ENCODE measurements around the gene MAB21L4. TPM values are rescaled to one million over a fixed set of nuclear protein-coding genes. Genes with fewer than 3 reads are reported as not detected.

Gene MAB21L4
- total RNA-seq, 2 donors from 2014 or later: 6.1 to 22.2 TPM

DNA sequence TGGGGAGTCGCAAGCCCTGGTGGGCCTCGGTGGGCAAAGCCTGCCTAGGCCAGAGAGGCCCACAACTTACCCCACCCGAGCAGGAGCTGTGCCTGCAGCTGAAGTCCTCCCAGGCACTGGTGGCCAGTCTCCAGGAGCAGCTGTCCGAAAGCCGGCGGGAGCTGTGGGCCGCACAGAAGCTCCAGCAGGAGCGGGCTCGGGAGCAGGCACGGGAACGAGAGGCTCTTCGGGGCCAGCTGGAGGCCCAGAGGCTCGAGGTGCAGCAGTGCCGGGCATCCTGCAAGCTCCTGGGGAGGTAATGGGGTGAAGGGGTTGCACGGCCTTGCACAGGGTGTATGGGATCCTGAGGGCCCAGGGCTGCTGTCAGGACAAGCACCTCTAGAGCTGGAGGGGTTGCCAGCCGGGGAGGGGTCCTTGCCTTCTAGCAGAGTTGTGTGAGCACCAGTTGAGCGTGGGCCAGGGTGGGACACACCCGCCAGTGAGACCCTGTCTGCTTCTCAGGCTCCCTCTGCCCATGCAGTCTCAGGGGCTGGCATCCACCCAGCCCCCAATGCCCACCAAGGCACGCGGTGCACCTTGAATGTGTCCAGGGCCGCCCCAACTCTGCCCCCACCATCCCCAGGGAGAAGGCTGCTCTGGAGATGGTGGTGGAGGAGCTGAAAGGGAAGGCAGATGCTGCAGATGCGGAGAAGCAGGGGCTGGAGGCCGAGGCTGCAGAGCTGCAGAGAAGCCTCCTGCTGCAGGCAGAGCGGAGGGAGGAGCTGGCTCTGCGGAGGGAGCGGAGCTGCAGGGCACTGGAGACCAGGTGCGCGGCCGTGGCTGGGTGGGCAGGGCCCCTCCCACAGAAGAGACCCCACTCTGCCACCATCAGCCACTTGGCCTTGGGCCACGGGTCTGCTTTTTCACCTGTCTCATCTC, 37.4 kb upstream of the MAB21L4 start:
- Histone ChIP-seq H3K4me3 (no peak overlapping the region), H3K27ac (no peak overlapping the region), H3K27me3 (no peaks in the 10 kb centered on the region), H3K9me3 (no peaks in the 10 kb centered on the region), H3K36me3 (no peaks in the 10 kb centered on the region), H3K9ac (ENCODE audit: low read depth in 2 of 2, low read length in 2 of 2) (no peak overlapping the region), H3K4me1 (no peaks in the 10 kb centered on the region)
- TF ChIP-seq, protein P1, sequence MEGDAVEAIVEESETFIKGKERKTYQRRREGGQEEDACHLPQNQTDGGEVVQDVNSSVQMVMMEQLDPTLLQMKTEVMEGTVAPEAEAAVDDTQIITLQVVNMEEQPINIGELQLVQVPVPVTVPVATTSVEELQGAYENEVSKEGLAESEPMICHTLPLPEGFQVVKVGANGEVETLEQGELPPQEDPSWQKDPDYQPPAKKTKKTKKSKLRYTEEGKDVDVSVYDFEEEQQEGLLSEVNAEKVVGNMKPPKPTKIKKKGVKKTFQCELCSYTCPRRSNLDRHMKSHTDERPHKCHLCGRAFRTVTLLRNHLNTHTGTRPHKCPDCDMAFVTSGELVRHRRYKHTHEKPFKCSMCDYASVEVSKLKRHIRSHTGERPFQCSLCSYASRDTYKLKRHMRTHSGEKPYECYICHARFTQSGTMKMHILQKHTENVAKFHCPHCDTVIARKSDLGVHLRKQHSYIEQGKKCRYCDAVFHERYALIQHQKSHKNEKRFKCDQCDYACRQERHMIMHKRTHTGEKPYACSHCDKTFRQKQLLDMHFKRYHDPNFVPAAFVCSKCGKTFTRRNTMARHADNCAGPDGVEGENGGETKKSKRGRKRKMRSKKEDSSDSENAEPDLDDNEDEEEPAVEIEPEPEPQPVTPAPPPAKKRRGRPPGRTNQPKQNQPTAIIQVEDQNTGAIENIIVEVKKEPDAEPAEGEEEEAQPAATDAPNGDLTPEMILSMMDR (IDR thresholded peaks at IDR 0.05): no peak
- intact Hi-C loops (cut with DNase I): no loop called here
- DNase-seq: peak; percentile 15

DNA sequence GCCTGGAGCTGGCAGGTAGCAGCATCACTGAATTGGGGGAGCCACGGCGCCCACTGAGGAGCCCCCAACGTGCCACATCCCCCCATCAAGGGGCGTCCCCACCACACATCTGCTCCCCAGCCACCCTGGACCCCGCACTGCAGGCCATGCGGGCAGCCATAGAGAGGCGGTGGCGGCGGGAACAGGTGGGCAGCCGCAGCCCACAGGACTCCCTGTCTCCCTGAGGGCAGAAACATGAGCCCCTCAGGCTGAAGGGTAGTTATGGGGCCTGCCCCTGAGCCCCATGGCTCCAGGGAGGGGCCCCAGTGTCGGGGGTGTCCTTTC, 36.7 kb upstream of the MAB21L4 start:
- H3K9ac ChIP-seq (ENCODE audit: low read depth in 2 of 2, low read length in 2 of 2): no peak overlapping the region
- DNase-seq: no peak
- H3K36me3 ChIP-seq: no peaks in the 10 kb centered on the region
- no peaks in the 10 kb centered on the region for H3K9me3 ChIP-seq
- no peak overlapping the region for H3K4me3 ChIP-seq
- no peak overlapping the region for H3K27ac ChIP-seq
- no peaks in the 10 kb centered on the region for H3K27me3 ChIP-seq
- no peaks in the 10 kb centered on the region for H3K4me1 ChIP-seq
- intact Hi-C loops (cut with DNase I): no loop called here
- TF ChIP-seq, protein P1 (IDR thresholded peaks at IDR 0.05): no peak

DNA sequence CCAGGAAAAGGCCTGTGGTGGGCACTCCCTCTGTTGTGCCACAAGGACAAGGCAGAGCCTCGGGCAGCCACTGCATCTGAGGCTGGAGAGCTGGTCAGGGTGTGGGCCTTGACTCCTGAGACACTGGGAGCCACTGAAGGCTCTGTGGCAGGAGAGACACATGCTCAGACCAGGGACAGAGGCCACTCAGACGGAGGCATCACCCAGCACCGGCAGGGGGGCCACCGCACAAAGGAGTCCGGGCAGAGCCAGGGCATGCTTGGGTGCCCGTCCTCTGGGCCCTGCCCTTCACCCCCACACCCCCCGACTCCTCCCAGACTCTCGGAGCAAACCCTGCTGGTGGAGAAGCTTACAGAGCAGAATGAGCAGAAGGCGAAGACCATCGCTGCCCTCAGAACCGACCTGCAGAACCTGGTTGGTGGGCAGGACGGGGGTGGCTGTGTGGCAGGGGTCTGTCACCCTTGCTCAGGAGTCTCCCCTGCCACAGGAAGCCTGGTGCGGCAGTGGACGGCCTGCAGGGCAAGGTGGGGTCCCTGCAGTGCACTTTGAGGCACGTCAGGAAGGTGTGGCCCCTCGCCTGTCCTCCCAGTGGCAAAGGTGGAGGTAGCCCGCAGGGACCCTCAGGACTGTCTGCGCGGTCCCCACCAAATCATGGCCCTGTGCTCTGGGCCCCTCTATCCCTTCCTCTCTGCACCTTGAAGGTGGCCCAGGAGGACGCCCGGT, 36.2 kb upstream of the MAB21L4 start:
- Histone ChIP-seq H3K27me3 (no peaks in the 10 kb centered on the region), H3K9me3 (no peaks in the 10 kb centered on the region), H3K36me3 (no peaks in the 10 kb centered on the region), H3K9ac (ENCODE audit: low read depth in 2 of 2, low read length in 2 of 2) (no peak overlapping the region), H3K4me3 (no peak overlapping the region), H3K4me1 (no peaks in the 10 kb centered on the region), H3K27ac (no peak overlapping the region)
- DNase-seq: peak; percentile 14
- intact Hi-C loops (cut with DNase I): no loop called here
- TF ChIP-seq, protein P1 (IDR thresholded peaks at IDR 0.05): no peak

DNA sequence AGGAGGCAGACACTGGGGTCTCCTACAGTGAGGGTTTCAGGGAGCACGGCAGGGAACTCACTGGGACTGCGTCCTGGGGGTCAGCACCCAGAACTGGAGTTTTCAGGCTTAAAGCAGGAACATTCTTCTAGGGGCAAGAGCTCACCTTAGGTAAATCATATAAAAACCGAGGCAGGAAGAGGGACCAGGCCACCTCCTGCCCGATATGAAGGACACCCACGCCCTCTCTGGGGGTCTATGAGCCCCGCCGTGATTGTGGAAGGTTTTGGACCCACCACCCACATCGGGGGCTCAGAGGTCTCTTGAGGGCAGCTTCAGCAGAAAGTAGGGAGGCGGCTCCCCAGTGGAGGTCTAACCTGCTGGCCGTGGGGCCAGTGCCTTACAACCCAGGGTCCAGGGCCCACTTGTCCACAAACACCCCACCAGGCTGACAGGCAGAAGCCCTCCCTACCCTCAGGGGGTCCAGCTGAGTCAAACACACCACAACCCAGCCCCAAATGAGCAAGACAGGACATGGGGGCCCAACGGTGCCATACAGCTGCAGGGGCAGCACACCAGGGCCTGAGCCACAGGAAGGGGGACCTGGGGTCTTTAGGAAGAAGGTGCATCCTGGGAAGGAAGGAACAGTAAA, 35.5 kb upstream of the MAB21L4 start:
- Histone ChIP-seq H3K4me3 (no peak overlapping the region), H3K27ac (no peak overlapping the region), H3K27me3 (no peaks in the 10 kb centered on the region), H3K9me3 (no peaks in the 10 kb centered on the region), H3K36me3 (no peaks in the 10 kb centered on the region), H3K9ac (ENCODE audit: low read depth in 2 of 2, low read length in 2 of 2) (no peak overlapping the region), H3K4me1 (no peaks in the 10 kb centered on the region)
- peak; percentile 10 for DNase-seq
- TF ChIP-seq, protein P1 (IDR thresholded peaks at IDR 0.05): no peak
- intact Hi-C loops (cut with DNase I): no loop called here

DNA sequence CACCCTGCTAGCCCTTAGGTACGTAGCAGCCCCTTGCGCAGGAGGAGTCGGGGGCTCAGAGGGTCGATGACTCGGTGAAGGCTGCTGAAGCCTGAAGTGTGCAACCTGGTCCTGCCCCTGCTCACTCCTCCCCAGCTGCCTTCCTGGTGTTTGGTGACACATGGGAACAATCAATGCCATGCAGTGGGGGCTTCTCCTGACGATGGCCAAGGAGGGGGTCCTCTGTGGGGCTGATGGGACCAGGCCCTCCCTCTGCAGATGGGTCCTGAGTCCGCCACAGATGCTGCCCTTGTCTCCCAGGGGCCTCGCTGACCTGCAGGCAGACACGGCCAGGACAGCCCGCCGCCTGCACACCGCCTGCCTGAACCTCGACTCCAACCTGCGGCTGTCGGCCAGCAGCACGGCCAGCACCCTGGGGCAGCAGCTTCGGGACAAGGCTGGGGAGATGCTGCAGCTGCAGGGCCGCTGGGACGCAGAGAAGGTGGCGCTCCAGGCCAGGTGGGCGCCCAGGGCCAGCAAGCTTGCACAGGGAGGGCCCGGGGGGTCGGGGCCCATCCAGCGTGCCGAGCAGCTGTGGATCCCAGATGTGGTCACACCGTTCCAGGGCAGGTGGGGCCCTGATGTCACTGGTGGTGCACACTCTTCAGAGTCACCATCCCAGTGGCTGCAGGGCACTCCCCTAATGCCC, 34.8 kb upstream of the MAB21L4 start:
- Histone ChIP-seq H3K4me1 (no peaks in the 10 kb centered on the region), H3K27ac (no peak overlapping the region), H3K9ac (ENCODE audit: low read depth in 2 of 2, low read length in 2 of 2) (no peak overlapping the region), H3K9me3 (no peaks in the 10 kb centered on the region), H3K4me3 (no peak overlapping the region), H3K36me3 (no peaks in the 10 kb centered on the region), H3K27me3 (no peaks in the 10 kb centered on the region)
- DNase-seq: peak; percentile 8
- TF ChIP-seq, protein P1 (IDR thresholded peaks at IDR 0.05): no peak
- intact Hi-C loops (cut with DNase I): no loop called here

Measured in colonic mucosa (tissue), 4 donors.